ENCODE results near the gene ENSA.

GRCh38 chr1:150596976-150597375, 32.4 kb downstream of the ENSA start:
- no peak for TF ChIP-seq EZH2 (IDR thresholded peaks at IDR 0.05)
- TF ChIP-seq POLR2AphosphoS5 (IDR thresholded peaks at IDR 0.05; ENCODE audit: borderline replicate concordance, low read depth, low read length) = no peak
